ENCODE results near the gene ICA1. TPM values are rescaled to one million over a fixed set of nuclear protein-coding genes. Genes with fewer than 3 reads are reported as not detected.

The ICA1 gene
- total RNA-seq, 6 donors from 2014 or later: 19.3 to 85.4 (median 44.6) TPM

GRCh38 chr7:8263048-8263447 lies 1.1 kb upstream of the ICA1 start:
- 56 to 76% methylated on average over 7 of the region's 7 CpGs for WGBS, 2 donors
- Histone ChIP-seq H3K27ac (no peak overlapping the region), H3K4me3 (peak overlapping the region in 1 of 4 donors; percentile 87), H3K27me3 (no peaks in the 10 kb centered on the region), H3K4me1 (peaks cover 0 to 16% (median 6%) of the 10 kb centered on the region in 4 donors), H3K36me3 (no peaks in the 10 kb centered on the region), H3K9me3 (no peaks in the 10 kb centered on the region)
- TF ChIP-seq POLR2AphosphoS5 (IDR thresholded peaks at IDR 0.05) (no peak), POLR2A (IDR thresholded peaks at IDR 0.05) (no peak), EP300 (IDR thresholded peaks at IDR 0.05) (no peak), CTCF (IDR thresholded peaks at IDR 0.05) (no peak)
- ATAC-seq (ENCODE audit: low FRiP score in 2 of 2) (no peak), DNase-seq (no peak)

- peak overlapping the region; percentile 89 to 95 (median 92) for H3K27ac ChIP-seq
- DNase-seq (peak in 1 of 2 donors; percentile 68), ATAC-seq (ENCODE audit: low FRiP score in 2 of 2) (peak; percentile 68 to 72)
- no peaks in the 10 kb centered on the region for H3K9me3 ChIP-seq
- WGBS, 2 donors: 8% methylated on average over 25 to 31 of the region's 31 CpGs
- no peak for TF ChIP-seq EP300 (IDR thresholded peaks at IDR 0.05)
- peak in 2 of 4 donors; percentile 6 to 14 for TF ChIP-seq POLR2A (IDR thresholded peaks at IDR 0.05)
- TF ChIP-seq POLR2AphosphoS5 (IDR thresholded peaks at IDR 0.05): peak in 1 of 2 donors; percentile 33
- peaks cover 0 to 17% (median 6%) of the 10 kb centered on the region in 4 donors for H3K4me1 ChIP-seq
- no peaks in the 10 kb centered on the region for H3K27me3 ChIP-seq
- H3K4me3 ChIP-seq: peak overlapping the region; percentile 64 to 87 (median 82)
- H3K36me3 ChIP-seq: no peaks in the 10 kb centered on the region
Measured at GRCh38 chr7:8260871-8261694, 884 bp downstream of the ICA1 start.

- WGBS, 2 donors: 91% methylated on average over 10 of the region's 10 CpGs
- no peak overlapping the region for H3K4me3 ChIP-seq
- H3K9me3 ChIP-seq: no peaks in the 10 kb centered on the region
- DNase-seq: no peak
- no peak overlapping the region for H3K27ac ChIP-seq
- no peak for ATAC-seq (ENCODE audit: low FRiP score in 2 of 2)
- H3K36me3 ChIP-seq: no peaks in the 10 kb centered on the region
- peaks cover 2 to 22% (median 9%) of the 10 kb centered on the region in 4 donors for H3K4me1 ChIP-seq
- TF ChIP-seq POLR2A (IDR thresholded peaks at IDR 0.05) (no peak), EP300 (IDR thresholded peaks at IDR 0.05) (no peak), CTCF (IDR thresholded peaks at IDR 0.05) (no peak), POLR2AphosphoS5 (IDR thresholded peaks at IDR 0.05) (no peak)
- H3K27me3 ChIP-seq: no peaks in the 10 kb centered on the region
Measured at GRCh38 chr7:8259586-8260222, 2.3 kb downstream of the ICA1 start.

GRCh38 chr7:8258734-8259133 lies 3.2 kb downstream of the ICA1 start:
- Histone ChIP-seq H3K27me3 (no peaks in the 10 kb centered on the region), H3K27ac (no peak overlapping the region), H3K36me3 (no peaks in the 10 kb centered on the region), H3K4me3 (no peak overlapping the region), H3K4me1 (peaks cover 5 to 25% (median 14%) of the 10 kb centered on the region in 4 donors), H3K9me3 (no peaks in the 10 kb centered on the region)
- ATAC-seq (ENCODE audit: low FRiP score in 2 of 2) (no peak), DNase-seq (no peak)
- 94 to 100% methylated on average over 1 of the region's 1 CpG for WGBS, 2 donors
- no peak for TF ChIP-seq POLR2AphosphoS5 (IDR thresholded peaks at IDR 0.05)
- TF ChIP-seq POLR2A (IDR thresholded peaks at IDR 0.05): no peak
- TF ChIP-seq EP300 (IDR thresholded peaks at IDR 0.05): no peak
- TF ChIP-seq CTCF (IDR thresholded peaks at IDR 0.05): no peak

- no peaks in the 10 kb centered on the region for H3K9me3 ChIP-seq
- H3K4me3 ChIP-seq: no peak overlapping the region
- no peaks in the 10 kb centered on the region for H3K36me3 ChIP-seq
- H3K4me1 ChIP-seq: peaks cover 5 to 25% (median 14%) of the 10 kb centered on the region in 4 donors
- ATAC-seq (ENCODE audit: low FRiP score in 2 of 2) (no peak), DNase-seq (no peak)
- TF ChIP-seq POLR2AphosphoS5 (IDR thresholded peaks at IDR 0.05): no peak
- no peak for TF ChIP-seq EP300 (IDR thresholded peaks at IDR 0.05)
- no peak overlapping the region for H3K27ac ChIP-seq
- WGBS, 2 donors: 97 to 99% methylated on average over 4 of the region's 4 CpGs
- H3K27me3 ChIP-seq: no peaks in the 10 kb centered on the region
Measured at GRCh38 chr7:8258166-8258565, 3.8 kb downstream of the ICA1 start.
